ENCODE data around the gene GPR158. TPM values are rescaled to one million over a fixed set of nuclear protein-coding genes. Genes with fewer than 3 reads are reported as not detected.
A peak's percentile ranks its signal among the peaks of the same experiment; 100 is the strongest.

The GPR158 gene
- total RNA-seq = not detected

GRCh38 chr10:25174461-25175230 is at the start of gene GPR158:
TSS of gene GPR158 (plus strand) at chr10:25175001. CDS start at chr10:25175421, 420 bp downstream.
- peaks cover 20 to 24% of the 10 kb centered on the region in 2 donors for H3K27me3 ChIP-seq
- H3K36me3 ChIP-seq = no peaks in the 10 kb centered on the region
- peaks cover 0 to 26% of the 10 kb centered on the region in 2 donors for H3K4me1 ChIP-seq
- H3K4me3 ChIP-seq = peak within 1 kb of the TSS; percentile 34 to 52
- H3K9me3 ChIP-seq = no peaks in the 10 kb centered on the region
- DNase-seq (ENCODE audit: low spot score) = peak; percentile 63
- no peak within 1 kb of the TSS for H3K27ac ChIP-seq
- no peak for TF ChIP-seq CTCF (IDR thresholded peaks at IDR 0.05)

GRCh38 chr10:25125201-25125611 is 49.6 kb upstream of the GPR158 start:
- no peak overlapping the region for H3K4me3 ChIP-seq
- no peaks in the 10 kb centered on the region for H3K4me1 ChIP-seq
- no peaks in the 10 kb centered on the region for H3K9me3 ChIP-seq
- TF ChIP-seq CTCF (IDR thresholded peaks at IDR 0.05) = no peak
- no peak for DNase-seq (ENCODE audit: low spot score)
- H3K27me3 ChIP-seq = no peaks in the 10 kb centered on the region
- no peak overlapping the region for H3K27ac ChIP-seq
- H3K36me3 ChIP-seq = no peaks in the 10 kb centered on the region

GRCh38 chr10:25129592-25129991 is 45.2 kb upstream of the GPR158 start:
- H3K9me3 ChIP-seq = peaks cover 0 to 7% of the 10 kb centered on the region in 2 donors
- no peak overlapping the region for H3K27ac ChIP-seq
- TF ChIP-seq CTCF (IDR thresholded peaks at IDR 0.05) = no peak
- no peaks in the 10 kb centered on the region for H3K27me3 ChIP-seq
- H3K4me1 ChIP-seq = no peaks in the 10 kb centered on the region
- no peak for DNase-seq (ENCODE audit: low spot score)
- no peak overlapping the region for H3K4me3 ChIP-seq
- H3K36me3 ChIP-seq = no peaks in the 10 kb centered on the region

GRCh38 chr10:25130906-25131305 is 43.9 kb upstream of the GPR158 start:
- H3K27ac ChIP-seq = no peak overlapping the region
- no peaks in the 10 kb centered on the region for H3K4me1 ChIP-seq
- DNase-seq (ENCODE audit: low spot score) = no peak
- H3K9me3 ChIP-seq = peaks cover 0 to 7% of the 10 kb centered on the region in 2 donors
- H3K36me3 ChIP-seq = no peaks in the 10 kb centered on the region
- TF ChIP-seq CTCF (IDR thresholded peaks at IDR 0.05) = no peak
- no peak overlapping the region for H3K4me3 ChIP-seq
- no peaks in the 10 kb centered on the region for H3K27me3 ChIP-seq

GRCh38 chr10:25142116-25142864 is 32.5 kb upstream of the GPR158 start:
- H3K27ac ChIP-seq = no peak overlapping the region
- no peak overlapping the region for H3K4me3 ChIP-seq
- TF ChIP-seq CTCF (IDR thresholded peaks at IDR 0.05) = no peak
- no peak for DNase-seq (ENCODE audit: low spot score)
- H3K9me3 ChIP-seq = no peaks in the 10 kb centered on the region
- no peaks in the 10 kb centered on the region for H3K4me1 ChIP-seq
- no peaks in the 10 kb centered on the region for H3K36me3 ChIP-seq
- H3K27me3 ChIP-seq = no peaks in the 10 kb centered on the region

Measured in right atrium auricular region (tissue), 2 donors.